Measurements from ENCODE around the gene BHLHA15. TPM values are rescaled to one million over a fixed set of nuclear protein-coding genes. Genes with fewer than 3 reads are reported as not detected.

BHLHA15 gene
- total and polyA plus RNA-seq, 2 experiments from 2014 or later = 0.39 to 2.3 TPM

- Histone ChIP-seq H3K9me3 (ENCODE audit: low read depth) (no peaks in the 10 kb centered on the region), H4K20me1 (ENCODE audit: insufficient read depth, poor library complexity, severe bottlenecking) (no peaks in the 10 kb centered on the region), H3K27me3 (no peaks in the 10 kb centered on the region), H3K4me2 (no peak overlapping the region), H3K36me3 (replicated peaks; ENCODE audit: insufficient read depth, low read depth) (no peaks in the 10 kb centered on the region), H3K9me2 (replicated peaks; ENCODE audit: insufficient read depth) (no peaks in the 10 kb centered on the region), H3K79me2 (peaks cover 13% of the 10 kb centered on the region), H2AFZ (no peak overlapping the region), H3K4me3 (no peak overlapping the region), H3K27ac (no peak overlapping the region), H3K4me1 (ENCODE audit: insufficient read depth) (no peaks in the 10 kb centered on the region)
- WGBS (ENCODE audit: low lambda C conversion rate, missing lambda C conversion rate) = 96% methylated on average over 28 of the region's 28 CpGs
- no peak for DNase-seq (ENCODE audit: low spot score)
- TF ChIP-seq EZH2phosphoT487 (IDR thresholded peaks at IDR 0.05; ENCODE audit: low read depth, severe bottlenecking, unreplicated experiment) = no peak
- no peak for TF ChIP-seq EZH2 (IDR thresholded peaks at IDR 0.05; ENCODE audit: borderline replicate concordance)
- TF ChIP-seq, protein P1, sequence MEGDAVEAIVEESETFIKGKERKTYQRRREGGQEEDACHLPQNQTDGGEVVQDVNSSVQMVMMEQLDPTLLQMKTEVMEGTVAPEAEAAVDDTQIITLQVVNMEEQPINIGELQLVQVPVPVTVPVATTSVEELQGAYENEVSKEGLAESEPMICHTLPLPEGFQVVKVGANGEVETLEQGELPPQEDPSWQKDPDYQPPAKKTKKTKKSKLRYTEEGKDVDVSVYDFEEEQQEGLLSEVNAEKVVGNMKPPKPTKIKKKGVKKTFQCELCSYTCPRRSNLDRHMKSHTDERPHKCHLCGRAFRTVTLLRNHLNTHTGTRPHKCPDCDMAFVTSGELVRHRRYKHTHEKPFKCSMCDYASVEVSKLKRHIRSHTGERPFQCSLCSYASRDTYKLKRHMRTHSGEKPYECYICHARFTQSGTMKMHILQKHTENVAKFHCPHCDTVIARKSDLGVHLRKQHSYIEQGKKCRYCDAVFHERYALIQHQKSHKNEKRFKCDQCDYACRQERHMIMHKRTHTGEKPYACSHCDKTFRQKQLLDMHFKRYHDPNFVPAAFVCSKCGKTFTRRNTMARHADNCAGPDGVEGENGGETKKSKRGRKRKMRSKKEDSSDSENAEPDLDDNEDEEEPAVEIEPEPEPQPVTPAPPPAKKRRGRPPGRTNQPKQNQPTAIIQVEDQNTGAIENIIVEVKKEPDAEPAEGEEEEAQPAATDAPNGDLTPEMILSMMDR (IDR thresholded peaks at IDR 0.05; ENCODE audit: poor library complexity) = no peak
Measured at GRCh38 chr7:98203261-98203963, 7.8 kb upstream of the BHLHA15 start.

DNA sequence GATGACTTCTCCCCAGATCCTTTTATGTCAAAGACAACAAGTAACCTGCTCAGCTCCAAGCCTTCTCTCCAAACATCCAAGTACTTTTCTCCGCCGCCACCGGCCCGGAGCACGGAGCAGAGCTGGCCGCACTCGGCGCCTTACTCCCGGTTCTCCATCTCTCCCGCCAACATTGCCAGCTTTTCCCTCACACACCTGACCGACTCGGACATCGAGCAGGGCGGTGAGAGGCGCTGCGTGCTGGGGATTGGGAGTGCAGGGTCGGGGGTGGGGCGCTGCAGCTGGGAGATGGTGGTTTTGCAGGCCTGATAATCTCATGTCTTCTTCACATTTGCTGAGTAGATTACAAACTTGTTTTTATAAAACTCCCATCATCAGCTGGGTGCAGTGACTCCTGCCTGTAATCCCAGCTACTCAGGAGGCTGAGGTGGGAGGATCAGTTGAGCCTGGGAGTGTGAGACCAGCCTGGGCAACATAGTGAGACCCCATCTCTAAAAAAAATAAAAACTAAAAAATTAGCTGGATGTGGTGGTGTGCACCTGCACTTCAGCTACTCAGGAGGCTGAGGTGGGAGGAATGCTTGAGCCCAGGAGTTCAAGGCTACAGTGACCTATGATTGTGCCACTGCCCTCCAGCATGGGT lies 7.2 kb upstream of the BHLHA15 start:
- Histone ChIP-seq H3K27me3 (no peaks in the 10 kb centered on the region), H2AFZ (no peak overlapping the region), H3K4me2 (no peak overlapping the region), H4K20me1 (ENCODE audit: insufficient read depth, poor library complexity, severe bottlenecking) (no peaks in the 10 kb centered on the region), H3K4me1 (ENCODE audit: insufficient read depth) (no peaks in the 10 kb centered on the region), H3K9me2 (replicated peaks; ENCODE audit: insufficient read depth) (no peaks in the 10 kb centered on the region), H3K9me3 (ENCODE audit: low read depth) (no peaks in the 10 kb centered on the region), H3K36me3 (replicated peaks; ENCODE audit: insufficient read depth, low read depth) (no peaks in the 10 kb centered on the region), H3K4me3 (no peak overlapping the region), H3K27ac (no peak overlapping the region), H3K79me2 (peaks cover 10% of the 10 kb centered on the region)
- no peak for TF ChIP-seq EZH2 (IDR thresholded peaks at IDR 0.05; ENCODE audit: borderline replicate concordance)
- TF ChIP-seq, protein P1 (IDR thresholded peaks at IDR 0.05; ENCODE audit: poor library complexity) = no peak
- TF ChIP-seq EZH2phosphoT487 (IDR thresholded peaks at IDR 0.05; ENCODE audit: low read depth, severe bottlenecking, unreplicated experiment) = no peak
- 97% methylated on average over 18 of the region's 18 CpGs for WGBS (ENCODE audit: low lambda C conversion rate, missing lambda C conversion rate)
- no peak for DNase-seq (ENCODE audit: low spot score)

DNA sequence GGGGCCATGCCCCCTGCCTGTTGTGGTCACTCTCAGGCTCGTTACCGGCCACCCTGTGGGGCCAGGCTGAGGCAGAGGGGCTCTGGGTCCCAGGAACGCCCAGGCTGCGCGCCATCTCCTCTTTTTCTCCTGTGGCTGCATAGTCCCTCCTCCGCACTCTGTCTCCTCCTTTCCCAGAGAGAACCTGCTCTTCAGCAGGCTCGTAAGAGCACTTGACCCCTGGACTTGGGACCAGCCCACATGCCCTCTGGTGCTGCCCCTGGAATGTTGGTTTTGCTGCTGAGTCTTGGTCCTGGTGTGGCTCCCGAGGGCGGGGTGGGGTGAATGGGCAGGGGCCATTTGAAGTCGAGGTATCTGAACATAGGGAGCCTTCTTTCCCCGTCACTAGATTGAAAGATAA lies 6.6 kb upstream of the BHLHA15 start:
- Histone ChIP-seq H3K4me3 (no peak overlapping the region), H3K9me2 (replicated peaks; ENCODE audit: insufficient read depth) (no peaks in the 10 kb centered on the region), H3K27me3 (no peaks in the 10 kb centered on the region), H3K9me3 (ENCODE audit: low read depth) (no peaks in the 10 kb centered on the region), H3K27ac (no peak overlapping the region), H3K4me1 (ENCODE audit: insufficient read depth) (no peaks in the 10 kb centered on the region), H3K36me3 (replicated peaks; ENCODE audit: insufficient read depth, low read depth) (no peaks in the 10 kb centered on the region), H2AFZ (no peak overlapping the region), H3K4me2 (no peak overlapping the region), H3K79me2 (peaks cover 4% of the 10 kb centered on the region), H4K20me1 (ENCODE audit: insufficient read depth, poor library complexity, severe bottlenecking) (no peaks in the 10 kb centered on the region)
- TF ChIP-seq EZH2phosphoT487 (IDR thresholded peaks at IDR 0.05; ENCODE audit: low read depth, severe bottlenecking, unreplicated experiment) = no peak
- TF ChIP-seq, protein P1 (IDR thresholded peaks at IDR 0.05; ENCODE audit: poor library complexity) = no peak
- no peak for TF ChIP-seq EZH2 (IDR thresholded peaks at IDR 0.05; ENCODE audit: borderline replicate concordance)
- 82% methylated on average over 11 of the region's 11 CpGs for WGBS (ENCODE audit: low lambda C conversion rate, missing lambda C conversion rate)
- no peak for DNase-seq (ENCODE audit: low spot score)

Measured in hepatocyte (in vitro differentiated cells).